SK-N-SH treated with all-trans-retinoic acid at 6 μM for 48 hours (cell line): Measurements from ENCODE around the gene PACS1.

Experiments
- GLIS3 ChIP-seq: fragments of 250-450 bp; sonication (Bioruptor Pico); IDR thresholded peaks from 2 replicates; pipeline ENCODE4 v1.5.0; 2020; ENCODE audit warnings: mild to moderate bottlenecking, moderate library complexity
- PPARA ChIP-seq: fragments of 250-450 bp; sonication (Bioruptor Pico); IDR thresholded peaks from 2 replicates; pipeline ENCODE4 v1.5.0; 2020; ENCODE audit warnings: mild to moderate bottlenecking, borderline replicate concordance
- RARB ChIP-seq: fragments of 250-450 bp; sonication (Bioruptor Pico); IDR thresholded peaks from 2 replicates; pipeline ENCODE4 v1.8.0; 2021; ENCODE audit warnings: mild to moderate bottlenecking, moderate library complexity
- TOX ChIP-seq: fragments of 250-450 bp; sonication (Bioruptor Pico); IDR thresholded peaks from 2 replicates; pipeline ENCODE4 v1.8.0; 2021; ENCODE audit warnings: mild to moderate bottlenecking, moderate library complexity, borderline replicate concordance
- ZFP30 ChIP-seq: fragments of 450-650 bp; formaldehyde crosslinking; IDR thresholded peaks from 2 replicates; pipeline ENCODE4 v1.5.0; 2022; ENCODE audit warnings: mild to moderate bottlenecking, moderate library complexity
- TF ChIP-seq, protein P1 (sequence below): fragments of 250-450 bp; sonication (Bioruptor Pico); IDR thresholded peaks from 2 replicates; pipeline ENCODE4 v1.5.1; 2021; ENCODE audit warnings: mild to moderate bottlenecking, moderate library complexity

DNA sequence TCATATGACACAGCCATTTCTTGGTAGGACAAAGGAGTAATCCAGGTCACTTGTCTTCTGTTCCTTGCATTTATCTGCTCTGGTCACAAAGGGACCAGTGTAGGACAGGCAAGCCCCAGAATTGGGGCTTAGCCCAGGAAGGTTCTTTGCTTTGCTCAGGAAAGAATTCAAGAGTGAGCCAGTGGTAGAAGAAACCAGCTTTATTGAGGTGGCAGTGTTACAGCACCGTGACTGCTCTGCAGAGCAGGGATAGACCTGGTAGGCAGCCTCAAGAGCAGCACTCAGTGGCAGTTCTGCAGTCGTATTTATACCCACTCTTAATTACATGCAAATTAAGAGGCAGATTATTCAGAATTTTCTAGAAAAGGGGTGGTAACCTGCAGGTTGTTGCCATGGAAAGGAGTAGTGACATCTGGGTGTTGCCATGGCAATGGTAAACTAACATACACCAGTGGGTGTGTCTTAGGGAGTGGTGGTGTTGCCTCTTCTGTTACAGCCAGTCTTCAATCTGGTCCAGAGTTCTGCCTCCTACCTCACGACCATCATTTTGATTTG is 113.5 kb downstream of the PACS1 start:
- TF ChIP-seq, protein P1, sequence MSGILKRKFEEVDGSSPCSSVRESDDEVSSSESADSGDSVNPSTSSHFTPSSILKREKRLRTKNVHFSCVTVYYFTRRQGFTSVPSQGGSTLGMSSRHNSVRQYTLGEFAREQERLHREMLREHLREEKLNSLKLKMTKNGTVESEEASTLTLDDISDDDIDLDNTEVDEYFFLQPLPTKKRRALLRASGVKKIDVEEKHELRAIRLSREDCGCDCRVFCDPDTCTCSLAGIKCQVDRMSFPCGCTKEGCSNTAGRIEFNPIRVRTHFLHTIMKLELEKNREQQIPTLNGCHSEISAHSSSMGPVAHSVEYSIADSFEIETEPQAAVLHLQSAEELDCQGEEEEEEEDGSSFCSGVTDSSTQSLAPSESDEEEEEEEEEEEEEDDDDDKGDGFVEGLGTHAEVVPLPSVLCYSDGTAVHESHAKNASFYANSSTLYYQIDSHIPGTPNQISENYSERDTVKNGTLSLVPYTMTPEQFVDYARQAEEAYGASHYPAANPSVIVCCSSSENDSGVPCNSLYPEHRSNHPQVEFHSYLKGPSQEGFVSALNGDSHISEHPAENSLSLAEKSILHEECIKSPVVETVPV: no peak
- no peak for TF ChIP-seq GLIS3 (CRISPR knock-in tag)
- TF ChIP-seq TOX (CRISPR knock-in tag): no peak
- no peak for TF ChIP-seq PPARA (CRISPR knock-in tag)
- TF ChIP-seq RARB (CRISPR knock-in tag): no peak
- TF ChIP-seq ZFP30 (CRISPR knock-in tag): no peak
